Dermis microvascular lymphatic vessel endothelial cell (primary cell): ENCODE data around the gene YAP1. TPM values are rescaled to one million over a fixed set of nuclear protein-coding genes. Genes with fewer than 3 reads are reported as not detected.
A peak's percentile ranks its signal among the peaks of the same experiment; 100 is the strongest.

ENCODE experiments used
- DNase-seq, 2 donors: peaks; one replicate each; pipeline versions ENCODE4 v3.0.0 to v3.0.0-alpha.2; 2010; ENCODE audit warnings: low read depth in 2 of 2
- total RNA-seq: library from RNA; depleted of rRNA; stranded (reverse); fragments of >200 nt; gene quantifications from 2 replicates; pipeline ENCODE4 v1.2.1, GENCODE V29; 2014

The YAP1 gene
- total RNA-seq, 1 donor from 2014 or later = 63.3 TPM

DNA sequence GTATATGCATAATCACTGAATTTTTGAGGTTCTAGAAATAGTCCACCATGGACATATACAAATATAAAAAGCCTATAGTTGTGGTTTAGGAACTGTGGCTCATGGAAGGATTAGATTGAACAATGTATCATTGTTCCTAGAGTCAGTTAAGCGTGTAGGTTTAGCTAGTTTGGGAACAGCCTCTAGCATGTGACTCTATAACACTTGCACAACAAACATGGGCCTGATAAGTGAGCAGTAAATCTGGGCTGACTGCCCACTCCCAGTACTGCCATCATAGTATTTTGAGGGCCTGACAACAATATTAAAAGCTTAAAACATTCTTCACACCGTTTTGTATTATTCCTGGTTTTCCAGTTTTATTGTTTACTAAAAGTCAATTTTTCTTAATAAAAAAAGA is 47.0 kb downstream of the YAP1 start:
- peak; percentile 17 to 42 for DNase-seq

DNA sequence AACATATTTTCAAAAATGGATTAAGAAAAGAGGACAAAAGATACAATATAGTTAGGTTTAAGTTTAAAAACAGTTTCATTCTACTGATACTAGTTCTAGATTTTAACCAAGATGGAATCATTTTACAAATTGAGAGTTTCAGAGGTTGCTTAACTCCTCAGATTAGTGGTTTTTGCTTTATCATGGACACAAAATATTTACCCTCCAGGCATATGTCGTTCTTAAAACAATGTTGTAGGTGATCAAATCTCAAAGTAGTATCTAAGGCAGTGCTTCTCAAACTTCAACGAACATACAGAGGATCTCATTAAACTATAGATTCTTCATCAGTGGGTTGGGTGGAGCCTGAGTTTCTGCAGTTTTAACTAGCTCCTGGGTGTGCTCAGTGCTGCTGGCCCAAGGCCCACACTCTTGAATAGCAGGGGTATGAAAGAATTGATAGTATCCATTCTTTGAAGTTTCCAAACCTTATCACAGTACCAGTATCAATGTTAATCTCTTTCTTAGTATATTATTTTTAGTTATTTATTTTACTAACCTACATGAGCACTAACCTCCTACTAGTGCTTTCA is 48.0 kb downstream of the YAP1 start:
- DNase-seq = no peak

DNA sequence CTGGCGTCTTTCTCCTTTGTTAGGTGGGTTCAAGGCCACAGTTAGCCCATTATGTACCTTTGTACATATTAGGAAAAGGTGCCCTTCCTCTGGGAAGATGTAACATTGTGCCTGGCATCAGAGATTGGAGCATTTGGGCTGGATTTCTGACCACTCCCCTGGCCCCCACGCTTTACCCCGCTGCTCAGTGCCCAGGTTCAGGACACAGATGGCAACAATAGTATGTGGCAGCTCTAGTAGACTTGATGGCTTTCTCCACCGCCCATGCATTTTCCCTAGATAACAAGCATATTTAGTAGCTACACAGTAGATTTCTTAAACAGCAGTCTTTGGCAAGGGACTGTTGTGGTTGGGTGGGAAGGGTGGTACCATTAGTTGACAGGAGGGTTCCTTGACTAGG is 53.1 kb downstream of the YAP1 start:
- no peak for DNase-seq

DNA sequence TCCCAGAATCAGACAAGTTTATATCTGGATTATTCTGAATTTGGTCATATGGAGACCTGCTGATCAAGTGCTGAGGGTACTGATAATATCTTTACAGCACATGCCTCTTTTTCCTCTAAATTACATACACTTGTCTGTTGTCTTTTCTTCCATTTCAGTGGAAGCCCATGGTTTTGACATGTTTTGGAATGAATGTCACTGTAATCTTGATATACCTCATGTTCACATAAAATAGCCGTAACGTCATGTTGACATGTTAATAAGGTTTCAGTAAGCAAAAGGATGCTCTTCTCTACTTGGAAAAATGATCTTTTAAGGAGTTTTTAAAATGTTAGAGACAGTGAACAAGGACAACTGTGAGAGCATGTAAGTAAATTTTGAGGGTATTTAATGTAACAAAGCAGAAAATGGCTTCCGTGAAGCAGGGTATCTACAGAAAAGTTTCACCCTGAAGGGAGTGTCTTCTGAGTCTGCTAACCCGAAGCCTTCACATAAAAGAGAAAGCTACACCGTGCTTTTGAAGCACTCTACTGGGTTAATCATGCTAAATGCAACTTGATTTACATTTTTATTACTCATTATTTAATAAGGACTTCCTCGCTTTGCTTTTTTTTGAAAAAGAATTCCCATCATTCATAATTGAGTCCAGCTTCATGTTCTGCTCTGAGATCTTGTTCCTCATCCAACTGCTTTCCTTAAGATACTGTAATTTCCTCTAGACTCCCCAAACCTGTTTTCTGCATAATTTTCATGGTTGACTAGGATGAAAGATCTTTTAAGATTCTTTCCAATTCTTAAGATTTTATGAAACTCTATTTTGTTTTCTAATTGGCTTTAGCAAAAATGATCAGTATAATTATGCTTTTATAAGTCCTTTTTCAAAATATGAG is 56.2 kb downstream of the YAP1 start:
- DNase-seq = no peak

DNA sequence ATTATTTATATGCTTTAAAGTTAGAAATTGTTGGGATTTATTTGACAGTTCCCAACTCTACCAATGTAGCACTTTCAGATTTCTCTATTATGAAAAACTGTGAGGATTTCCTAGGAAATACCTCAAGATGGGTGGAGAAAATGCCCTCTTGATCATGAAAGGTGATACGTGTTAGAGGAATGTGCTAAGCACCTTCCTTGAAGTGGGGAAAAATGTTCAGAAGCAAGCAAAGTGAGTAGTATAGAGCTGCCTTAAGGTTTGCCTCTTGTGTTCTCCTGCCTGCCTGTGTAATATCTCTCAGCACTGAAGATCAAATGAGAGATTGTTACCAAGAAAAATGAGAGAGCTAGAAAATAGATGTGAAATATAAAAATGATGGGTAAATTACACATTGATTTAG is 58.2 kb downstream of the YAP1 start:
- no peak for DNase-seq

DNA sequence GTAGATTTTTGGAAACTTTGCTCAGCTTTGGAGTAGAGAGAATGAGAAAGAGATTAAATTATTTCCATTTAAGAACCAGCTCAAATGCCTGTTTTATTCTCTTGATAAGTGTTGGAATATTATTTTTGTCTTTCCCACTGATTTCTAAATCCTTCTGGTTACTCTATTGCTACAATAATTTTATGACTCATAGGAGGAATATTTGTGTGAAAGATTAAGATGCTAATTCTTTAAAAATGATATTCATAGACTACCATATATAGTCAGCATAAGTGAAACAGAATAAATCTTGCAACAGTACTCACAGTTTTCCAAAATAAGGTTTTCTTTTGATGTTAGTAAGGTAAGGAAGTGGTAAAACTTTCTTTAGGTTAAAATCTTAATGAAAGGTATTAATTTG is 60.9 kb downstream of the YAP1 start:
- DNase-seq = peak in 1 of 2 donors; percentile 4

DNA sequence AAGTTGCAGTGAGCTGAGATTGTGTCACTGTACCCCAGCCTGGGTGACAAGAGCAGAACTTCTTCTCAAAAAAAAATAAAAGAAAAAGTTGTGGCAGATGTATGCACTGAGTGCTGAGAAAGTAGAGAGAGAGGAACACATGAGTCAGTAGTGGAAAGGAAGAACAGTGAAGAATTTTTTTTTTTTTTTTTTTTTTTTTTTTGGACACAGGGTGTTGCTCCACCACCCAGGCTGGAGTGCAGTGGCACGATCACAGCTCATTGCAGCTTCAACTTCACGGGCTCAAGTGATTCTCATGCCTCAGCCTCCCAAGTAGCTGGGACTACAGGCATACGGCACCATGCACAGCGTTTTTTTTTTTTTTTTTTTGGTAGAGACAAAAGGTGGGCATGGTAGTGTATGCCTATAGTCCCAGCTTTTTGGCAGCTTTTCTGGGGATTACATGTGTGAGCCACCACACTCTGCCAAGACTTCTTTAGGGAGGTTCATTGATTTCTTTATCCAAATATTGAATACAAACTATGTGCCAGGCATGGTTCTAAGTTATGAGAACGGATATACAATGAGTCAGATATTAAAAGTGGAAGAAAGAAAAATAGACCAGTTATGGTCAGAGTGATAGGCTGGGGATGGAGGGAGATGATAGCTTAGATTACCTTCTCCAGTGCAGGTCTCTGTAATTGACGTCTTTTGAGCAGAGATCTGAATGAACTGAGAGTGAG is 62.0 kb downstream of the YAP1 start:
- DNase-seq = peak in 1 of 2 donors; percentile 30

DNA sequence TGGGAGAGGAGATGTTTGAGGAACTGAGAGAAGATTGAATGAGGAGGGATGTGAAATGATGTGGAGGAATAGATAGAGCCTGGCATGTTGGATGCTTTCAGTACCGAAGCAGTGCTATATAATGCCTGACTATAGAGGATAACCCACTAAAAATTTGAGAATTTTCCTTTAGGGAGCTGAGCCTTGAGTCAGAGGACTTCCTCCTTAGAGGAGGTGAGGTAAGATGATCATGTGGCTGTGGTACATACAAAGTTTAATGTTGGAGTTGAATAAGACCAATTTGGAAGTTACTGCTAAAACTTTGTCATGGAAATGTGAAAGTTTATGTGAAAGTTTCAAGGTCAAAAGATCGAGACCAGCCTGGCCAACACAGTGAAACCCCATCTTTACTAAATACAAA is 66.9 kb downstream of the YAP1 start:
- DNase-seq = no peak

DNA sequence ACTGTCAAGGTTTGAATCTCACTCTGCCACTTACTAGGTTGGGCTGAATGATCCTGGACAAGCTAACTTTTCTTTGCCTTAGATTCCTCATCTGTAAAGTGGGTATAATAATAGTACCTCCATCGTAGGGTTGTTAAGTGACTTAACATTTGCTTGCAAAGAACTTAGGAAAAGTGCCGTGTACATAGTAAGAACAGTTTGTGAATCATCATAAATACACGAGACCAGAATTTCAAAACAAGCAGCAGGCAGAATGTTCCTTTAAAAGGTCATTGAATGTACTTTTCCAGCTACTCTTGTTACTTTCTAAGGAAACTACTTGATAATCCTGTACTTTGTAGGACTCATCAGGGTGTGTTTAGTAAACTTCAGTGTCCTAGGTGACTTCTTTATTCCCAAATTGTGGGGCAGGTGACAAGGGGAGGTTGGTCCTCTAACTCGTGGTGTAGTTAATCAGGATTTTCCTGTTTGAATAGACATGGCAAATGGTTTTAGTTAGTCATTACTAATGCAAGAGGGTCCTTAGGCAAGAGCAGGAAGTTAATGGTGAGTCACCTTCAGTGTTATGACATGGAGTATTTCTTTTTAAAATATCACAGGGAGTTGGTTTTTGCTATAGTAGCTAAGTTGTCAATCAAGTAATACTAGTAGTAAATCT is 67.9 kb downstream of the YAP1 start:
- peak; percentile 72 to 87 for DNase-seq

DNA sequence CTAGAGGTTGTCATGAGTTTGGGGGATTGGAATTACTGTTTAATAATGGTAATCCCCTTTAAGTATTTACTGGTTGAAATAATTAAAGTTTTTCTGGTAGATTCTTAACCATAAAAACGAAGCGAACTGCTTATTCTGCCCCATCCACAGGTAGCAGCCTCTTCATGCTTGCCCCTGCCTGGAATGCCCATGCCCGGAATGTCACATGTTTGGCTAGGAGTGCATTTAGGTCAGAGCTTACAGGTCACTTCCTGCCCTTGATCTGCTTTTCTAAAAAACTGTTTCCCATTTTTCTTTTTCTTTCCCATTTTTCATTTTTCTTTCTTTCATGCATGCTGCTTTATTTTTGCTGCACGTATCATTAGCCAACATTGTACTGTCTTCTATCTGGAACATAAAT is 69.1 kb downstream of the YAP1 start:
- DNase-seq = no peak

DNA sequence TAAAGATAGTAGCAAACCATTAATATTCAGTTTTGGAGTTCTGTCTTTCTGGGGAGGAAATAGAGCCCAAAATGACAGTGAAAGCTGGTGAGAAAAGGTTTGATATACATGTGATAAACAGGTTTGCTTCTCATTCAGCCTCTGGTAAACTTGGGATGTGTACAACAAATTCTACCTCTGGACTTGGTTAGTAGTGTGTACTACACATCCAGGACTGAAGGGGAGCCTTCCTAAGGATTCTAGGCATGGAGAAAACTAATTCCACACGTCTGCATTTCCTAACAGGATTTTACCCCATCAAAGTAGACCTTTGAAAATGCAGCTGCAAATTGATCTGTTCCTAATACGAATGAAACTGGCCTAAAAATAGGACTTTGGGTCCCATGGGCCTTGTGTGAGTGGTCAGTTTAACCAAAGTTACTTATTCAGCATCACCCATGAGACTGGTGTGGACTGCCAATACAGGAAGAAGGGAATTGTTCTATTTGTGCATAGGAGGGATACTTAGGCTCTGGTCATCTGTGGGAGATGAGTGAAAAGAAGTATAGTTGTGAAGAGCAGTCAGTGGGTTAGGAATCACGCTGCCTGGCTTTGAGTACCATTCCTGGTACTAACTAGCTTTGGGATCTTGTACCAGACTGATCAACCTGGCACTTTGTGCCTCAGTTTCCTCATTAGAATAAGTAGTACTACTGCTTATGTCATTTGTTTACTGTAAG is 74.2 kb downstream of the YAP1 start:
- no peak for DNase-seq

DNA sequence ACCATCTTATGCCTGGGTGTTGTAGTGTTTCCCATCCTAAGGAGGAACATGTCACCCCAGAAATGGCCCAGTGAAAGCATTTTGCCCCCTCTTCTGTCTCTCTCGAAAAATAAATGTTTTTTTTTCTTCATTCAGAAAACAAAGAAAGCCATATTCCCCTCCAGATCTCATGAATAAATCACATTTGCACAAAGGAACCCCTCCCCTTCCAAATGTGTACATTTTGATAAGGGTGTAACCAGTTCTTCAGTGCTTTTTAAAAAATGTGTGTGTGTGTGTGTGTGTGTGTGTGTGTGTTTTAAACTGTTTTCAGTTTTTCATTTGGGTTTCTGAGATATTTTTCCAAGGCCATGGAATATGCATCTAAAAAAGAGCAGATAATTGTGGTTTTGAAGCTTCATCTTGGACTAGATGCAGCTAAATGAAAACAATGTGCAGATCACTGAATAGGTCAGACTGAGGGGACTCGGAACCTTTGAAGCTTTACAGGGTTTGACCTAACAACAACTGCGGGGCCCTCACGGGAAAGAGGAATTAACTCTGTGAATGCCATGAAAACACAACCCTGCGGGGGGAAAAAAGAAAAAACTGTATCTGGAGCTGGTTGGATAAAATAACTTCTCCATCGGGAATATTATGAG is 76.4 kb downstream of the YAP1 start:
- DNase-seq = no peak

DNA sequence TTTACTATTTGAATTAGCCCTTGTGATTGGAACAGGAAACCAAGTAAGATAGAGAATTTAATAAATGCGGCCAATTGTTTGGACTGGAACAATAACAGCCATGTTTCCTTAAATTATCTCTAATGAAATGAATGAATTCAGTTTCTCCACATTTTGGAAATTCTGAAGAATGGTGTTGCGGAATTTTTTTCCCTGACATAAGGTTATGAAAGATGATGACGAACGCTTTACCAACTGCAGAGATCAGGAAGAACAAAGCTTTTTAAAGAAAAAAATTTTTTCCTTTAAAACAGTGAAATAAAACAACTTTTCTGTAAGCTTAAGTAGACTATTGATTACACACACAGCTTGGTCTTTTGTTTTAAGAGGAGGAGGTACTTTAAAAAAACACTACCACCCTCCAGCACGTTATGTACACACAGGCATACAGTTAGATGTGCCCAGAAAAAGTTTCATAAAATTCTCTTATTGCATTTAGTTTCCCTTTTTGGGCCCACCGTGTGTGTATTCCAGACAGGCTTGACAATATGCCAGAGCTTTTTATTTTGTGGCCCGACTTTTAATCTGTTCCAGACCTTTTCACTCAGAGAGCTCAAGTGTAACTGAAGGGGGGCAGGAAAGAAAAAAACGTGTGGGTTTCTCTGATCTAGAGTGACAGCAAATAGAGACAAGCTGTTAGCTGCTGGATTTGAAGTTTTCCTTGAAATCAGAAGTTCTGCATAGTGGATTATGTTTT is 77.3 kb downstream of the YAP1 start:
- DNase-seq = no peak

DNA sequence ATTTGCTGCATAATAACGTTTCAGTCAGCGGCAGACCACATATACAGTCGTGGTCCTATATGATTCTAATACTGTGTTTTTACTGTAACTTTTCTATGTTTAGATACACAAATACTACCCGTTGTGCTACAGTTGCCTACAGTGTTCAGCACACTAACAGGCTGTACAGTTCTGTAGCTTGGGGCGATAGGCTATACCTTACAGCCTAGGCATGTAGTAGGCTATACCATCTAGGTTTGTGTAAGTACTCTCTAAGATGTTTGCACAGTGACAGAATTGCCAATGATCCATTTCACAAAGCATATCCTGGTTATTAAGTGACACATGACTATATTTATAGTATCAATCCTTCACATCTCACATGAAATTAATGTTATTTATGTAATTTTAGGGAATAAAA is 78.2 kb downstream of the YAP1 start:
- DNase-seq = no peak

DNA sequence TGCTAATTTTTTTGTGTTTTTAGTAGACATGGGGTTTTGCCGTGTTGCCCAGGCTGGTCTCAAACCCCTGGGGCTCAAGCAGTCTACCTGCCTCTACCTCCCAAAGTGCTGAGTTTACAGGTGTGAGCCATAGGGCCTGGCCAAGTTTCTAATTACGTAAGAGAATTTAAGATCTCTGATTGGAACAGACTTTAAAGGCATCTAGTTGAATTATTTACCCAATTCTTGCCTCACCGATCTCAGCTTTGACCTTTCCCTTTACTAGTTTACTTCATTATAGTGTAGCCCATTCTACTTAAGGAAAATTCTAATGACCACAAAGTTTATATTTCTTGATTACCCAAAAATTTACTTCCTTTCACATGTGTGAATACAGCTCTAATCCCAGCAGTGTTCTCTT is 81.6 kb downstream of the YAP1 start:
- no peak for DNase-seq

DNA sequence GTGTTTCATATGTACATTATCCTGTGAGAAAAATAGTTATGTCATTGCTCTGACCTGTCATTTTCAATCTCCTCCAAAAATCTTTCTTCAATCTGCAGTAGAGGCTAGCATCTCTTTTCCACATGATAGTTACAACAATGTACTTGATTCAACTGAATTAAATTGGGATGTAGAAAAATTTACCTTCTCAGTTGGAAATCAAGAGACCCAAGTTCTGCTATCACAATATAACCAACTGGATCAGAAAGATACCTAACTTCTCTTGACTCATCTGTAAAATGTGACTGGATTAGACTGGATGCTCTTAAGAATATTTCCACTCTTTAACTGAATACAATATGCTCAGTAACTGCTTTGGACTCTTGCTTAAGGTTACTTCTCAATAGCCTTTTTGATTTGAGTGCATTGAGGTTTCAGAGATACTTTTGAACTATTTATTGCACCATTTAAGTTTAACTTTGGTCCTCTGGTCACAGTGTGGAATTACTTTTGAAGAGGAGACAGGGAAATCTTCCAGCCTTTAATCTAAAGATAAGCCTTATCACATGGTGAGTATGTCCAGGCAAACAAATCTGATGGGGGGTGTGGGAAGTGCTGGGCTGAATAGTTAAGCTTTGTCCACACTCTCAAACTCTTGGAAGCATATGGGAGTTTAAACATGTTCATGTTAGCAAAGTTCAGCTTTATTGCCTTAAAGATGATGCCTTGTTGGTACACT is 82.3 kb downstream of the YAP1 start:
- DNase-seq = no peak

DNA sequence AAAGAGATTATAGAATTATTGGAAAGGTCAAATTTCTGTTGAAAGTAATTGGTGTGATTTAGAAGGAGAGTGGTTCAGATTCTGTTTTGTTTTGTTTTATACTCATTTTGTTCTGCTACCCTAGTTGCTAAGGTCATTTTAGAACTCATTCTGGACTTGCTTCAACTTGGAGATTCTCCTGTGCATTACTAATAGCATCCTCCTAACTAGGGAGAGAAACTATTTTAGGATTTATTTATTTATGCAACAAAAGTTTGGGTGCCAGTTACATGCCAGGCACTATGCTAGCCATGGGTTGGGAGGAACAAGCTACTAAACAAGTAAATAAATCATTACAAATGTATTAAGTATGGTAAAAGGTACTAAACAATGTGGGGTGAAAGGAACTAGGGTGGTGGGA is 84.0 kb downstream of the YAP1 start:
- no peak for DNase-seq

DNA sequence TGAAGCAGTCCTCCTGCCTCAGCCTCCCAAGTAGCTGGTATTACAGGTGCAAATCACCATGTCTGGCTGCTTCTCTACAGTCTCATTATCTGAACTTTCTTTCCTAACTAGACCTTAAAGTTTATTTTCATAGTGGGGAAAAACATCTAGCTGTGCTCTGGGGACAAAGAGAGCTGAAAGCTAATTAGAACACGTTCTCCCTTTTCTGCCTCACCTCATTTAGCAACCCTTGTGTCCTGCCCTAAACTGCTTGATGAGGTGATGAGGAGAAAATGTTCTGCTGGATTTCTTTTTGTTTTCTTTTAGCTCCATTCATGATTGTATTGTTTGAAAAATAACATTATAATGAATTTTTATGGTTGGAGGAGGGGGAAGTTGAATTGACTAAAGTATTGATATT is 84.7 kb downstream of the YAP1 start:
- no peak for DNase-seq

DNA sequence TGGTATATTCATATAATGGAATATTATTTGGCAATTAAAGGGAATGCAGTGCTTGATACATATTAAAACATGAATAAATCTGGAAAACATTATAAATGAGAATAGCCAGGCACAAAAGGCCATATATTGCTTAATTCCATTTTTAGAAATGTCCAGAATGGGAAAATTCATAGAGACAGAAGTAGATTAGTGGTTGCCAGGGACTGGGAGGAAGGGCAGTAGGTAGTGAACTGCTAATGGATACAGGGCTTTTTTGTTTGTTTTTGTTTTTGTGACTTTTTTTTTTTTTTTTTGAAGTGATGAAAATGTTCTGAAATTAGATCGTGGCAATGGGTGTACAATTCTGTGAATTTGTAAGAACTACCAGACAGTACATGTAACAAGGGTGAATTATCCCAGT is 86.1 kb downstream of the YAP1 start:
- no peak for DNase-seq

DNA sequence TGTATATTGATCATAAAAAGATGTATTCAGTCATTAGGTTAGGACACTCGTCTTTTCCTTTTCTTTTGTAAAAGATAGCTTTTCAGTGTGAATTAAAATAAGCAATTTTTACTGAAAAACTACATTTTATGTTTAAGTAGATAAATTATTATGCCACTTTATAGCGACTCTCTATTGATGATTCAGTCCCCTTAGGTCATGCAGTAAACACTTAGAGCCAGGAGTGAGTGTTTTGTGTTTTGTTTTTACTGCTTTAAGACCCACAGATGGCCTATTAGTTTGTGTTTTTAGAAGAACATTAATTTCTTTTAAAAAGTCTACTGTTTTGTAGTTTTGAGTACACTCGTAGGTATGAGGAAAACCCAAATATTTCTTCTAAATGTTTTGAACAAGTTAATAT is 86.6 kb downstream of the YAP1 start:
- no peak for DNase-seq
